ENCODE data around the gene DACH1.

The DACH1 gene

DNA sequence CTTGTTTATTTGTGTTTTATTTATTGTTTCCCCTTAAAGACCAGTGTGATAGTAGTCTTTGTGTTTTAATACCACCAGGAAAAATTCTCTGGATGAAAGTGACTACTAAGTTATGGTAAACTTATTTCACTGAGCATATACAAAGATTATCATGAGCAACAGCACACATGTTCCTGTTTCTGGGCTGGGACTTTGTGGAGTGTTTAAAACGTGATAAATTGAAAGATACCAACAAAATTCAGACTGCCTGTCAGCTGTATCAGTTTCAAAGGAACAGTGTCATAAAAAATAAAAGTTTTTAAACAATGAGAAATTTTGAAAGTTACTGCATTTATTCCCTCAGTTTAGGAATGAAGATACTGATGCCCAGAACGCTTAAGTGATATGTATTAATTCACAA lies 259.4 kb downstream of the DACH1 start:
- Histone ChIP-seq H3K4me3 (ENCODE audit: low read depth, low read length) (no peak overlapping the region), H3K9me3 (no peaks in the 10 kb centered on the region), H3K36me3 (no peaks in the 10 kb centered on the region), H3K27me3 (no peaks in the 10 kb centered on the region), H3K4me1 (peaks cover 25% of the 10 kb centered on the region)
- TF ChIP-seq, protein P1, sequence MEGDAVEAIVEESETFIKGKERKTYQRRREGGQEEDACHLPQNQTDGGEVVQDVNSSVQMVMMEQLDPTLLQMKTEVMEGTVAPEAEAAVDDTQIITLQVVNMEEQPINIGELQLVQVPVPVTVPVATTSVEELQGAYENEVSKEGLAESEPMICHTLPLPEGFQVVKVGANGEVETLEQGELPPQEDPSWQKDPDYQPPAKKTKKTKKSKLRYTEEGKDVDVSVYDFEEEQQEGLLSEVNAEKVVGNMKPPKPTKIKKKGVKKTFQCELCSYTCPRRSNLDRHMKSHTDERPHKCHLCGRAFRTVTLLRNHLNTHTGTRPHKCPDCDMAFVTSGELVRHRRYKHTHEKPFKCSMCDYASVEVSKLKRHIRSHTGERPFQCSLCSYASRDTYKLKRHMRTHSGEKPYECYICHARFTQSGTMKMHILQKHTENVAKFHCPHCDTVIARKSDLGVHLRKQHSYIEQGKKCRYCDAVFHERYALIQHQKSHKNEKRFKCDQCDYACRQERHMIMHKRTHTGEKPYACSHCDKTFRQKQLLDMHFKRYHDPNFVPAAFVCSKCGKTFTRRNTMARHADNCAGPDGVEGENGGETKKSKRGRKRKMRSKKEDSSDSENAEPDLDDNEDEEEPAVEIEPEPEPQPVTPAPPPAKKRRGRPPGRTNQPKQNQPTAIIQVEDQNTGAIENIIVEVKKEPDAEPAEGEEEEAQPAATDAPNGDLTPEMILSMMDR (IDR thresholded peaks at IDR 0.05; ENCODE audit: low read depth, low read length), result no peak
- DNase-seq, result no peak

DNA sequence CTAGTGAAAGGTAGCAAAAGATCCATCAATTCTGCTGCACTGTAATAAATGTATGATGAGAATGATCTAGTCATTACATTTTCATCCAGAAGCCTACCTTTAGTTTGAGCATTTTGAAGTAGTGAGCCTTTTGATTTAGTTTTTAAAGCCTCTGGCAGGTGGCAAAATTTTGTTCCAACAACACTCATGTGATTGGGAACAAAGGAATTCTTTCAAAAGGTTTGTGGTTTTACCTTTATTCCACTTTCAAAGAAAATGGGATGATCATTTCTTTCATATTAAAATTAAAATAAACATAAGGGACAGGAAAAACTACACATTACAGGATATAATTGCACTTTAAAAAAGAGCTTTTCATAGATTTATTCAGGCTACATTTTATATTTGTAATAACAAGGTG lies 260.2 kb downstream of the DACH1 start:
- TF ChIP-seq, protein P1 (IDR thresholded peaks at IDR 0.05; ENCODE audit: low read depth, low read length), result no peak
- H3K4me1 ChIP-seq, result peaks cover 25% of the 10 kb centered on the region
- no peak overlapping the region for H3K4me3 ChIP-seq (ENCODE audit: low read depth, low read length)

DNA sequence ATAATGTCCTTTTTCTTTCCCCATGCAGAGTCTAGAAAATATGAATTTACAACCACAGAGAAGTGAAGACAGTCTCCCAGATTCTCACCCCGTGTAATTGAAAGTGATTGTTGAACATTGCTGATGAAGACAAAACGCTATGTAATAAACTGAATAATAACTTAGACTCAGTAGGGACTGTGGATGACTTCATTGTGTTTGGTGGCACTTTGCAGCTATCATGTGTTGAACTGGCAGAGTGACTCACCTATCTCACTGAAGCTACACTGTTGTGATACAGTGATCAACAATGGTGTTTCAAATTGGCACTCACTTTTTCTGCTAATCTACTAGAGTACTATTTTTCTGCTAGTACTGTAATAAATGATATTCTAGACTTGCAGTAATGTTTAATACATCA lies 261.3 kb downstream of the DACH1 start:
- TF ChIP-seq, protein P1 (IDR thresholded peaks at IDR 0.05; ENCODE audit: low read depth, low read length), result no peak
- DNase-seq, result no peak
- no peaks in the 10 kb centered on the region for H3K36me3 ChIP-seq
- no peaks in the 10 kb centered on the region for H3K9me3 ChIP-seq
- H3K4me3 ChIP-seq (ENCODE audit: low read depth, low read length), result no peak overlapping the region
- H3K27me3 ChIP-seq, result no peaks in the 10 kb centered on the region
- peaks cover 17% of the 10 kb centered on the region for H3K4me1 ChIP-seq

More for the DNA sequence above, 260.2 kb downstream of the DACH1 start:
- Histone ChIP-seq H3K36me3 (no peaks in the 10 kb centered on the region), H3K27me3 (no peaks in the 10 kb centered on the region), H3K9me3 (no peaks in the 10 kb centered on the region)
- DNase-seq, result no peak

DNA sequence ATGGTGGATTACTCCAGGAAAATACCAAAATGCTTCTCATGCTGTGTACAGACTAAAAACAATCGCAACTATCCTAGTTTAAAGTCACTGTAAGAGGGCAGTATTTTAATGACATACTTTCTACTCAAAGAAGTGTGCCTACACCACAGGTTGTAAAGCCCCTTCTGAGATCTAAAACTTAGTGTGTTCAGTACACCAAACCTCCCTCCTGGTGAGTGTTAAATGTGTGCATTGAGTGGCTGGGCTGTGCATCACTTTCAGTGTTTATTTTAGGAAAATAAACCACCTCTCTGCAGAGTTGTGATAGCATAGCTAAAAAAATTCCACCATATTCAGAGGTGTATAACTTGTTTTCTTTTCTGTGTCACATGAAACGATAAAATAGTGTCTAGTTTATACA lies 263.7 kb downstream of the DACH1 start:
- Histone ChIP-seq H3K4me1 (peaks cover 12% of the 10 kb centered on the region), H3K36me3 (no peaks in the 10 kb centered on the region), H3K9me3 (no peaks in the 10 kb centered on the region), H3K4me3 (ENCODE audit: low read depth, low read length) (no peak overlapping the region), H3K27me3 (no peaks in the 10 kb centered on the region)
- DNase-seq, result no peak
- TF ChIP-seq, protein P1 (IDR thresholded peaks at IDR 0.05; ENCODE audit: low read depth, low read length), result no peak

DNA sequence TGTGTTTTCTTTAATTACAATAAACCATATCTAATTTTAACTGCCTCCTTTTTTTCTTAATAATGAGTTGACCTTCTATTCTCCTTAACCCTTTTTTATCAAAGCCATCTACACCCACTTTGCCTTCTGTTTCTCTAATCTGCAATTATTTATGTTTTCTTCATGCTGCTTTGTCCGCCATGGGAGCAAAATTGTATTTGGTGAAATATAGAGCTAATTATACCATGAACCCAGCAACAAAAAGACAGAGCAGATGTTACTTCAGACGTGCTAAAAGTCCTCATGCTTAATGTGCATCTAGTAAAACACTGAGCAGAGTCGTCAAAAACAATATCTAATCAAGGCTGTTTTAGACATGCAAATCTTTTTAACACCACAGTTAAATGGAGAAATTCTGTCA lies 264.7 kb downstream of the DACH1 start:
- peaks cover 8% of the 10 kb centered on the region for H3K4me1 ChIP-seq
- TF ChIP-seq, protein P1 (IDR thresholded peaks at IDR 0.05; ENCODE audit: low read depth, low read length), result no peak
- H3K36me3 ChIP-seq, result no peaks in the 10 kb centered on the region
- no peaks in the 10 kb centered on the region for H3K9me3 ChIP-seq
- no peak overlapping the region; the same call in 1 of the 2 replicates for H3K4me3 ChIP-seq (ENCODE audit: low read depth, low read length)
- H3K27me3 ChIP-seq, result no peaks in the 10 kb centered on the region
- no peak for DNase-seq

DNA sequence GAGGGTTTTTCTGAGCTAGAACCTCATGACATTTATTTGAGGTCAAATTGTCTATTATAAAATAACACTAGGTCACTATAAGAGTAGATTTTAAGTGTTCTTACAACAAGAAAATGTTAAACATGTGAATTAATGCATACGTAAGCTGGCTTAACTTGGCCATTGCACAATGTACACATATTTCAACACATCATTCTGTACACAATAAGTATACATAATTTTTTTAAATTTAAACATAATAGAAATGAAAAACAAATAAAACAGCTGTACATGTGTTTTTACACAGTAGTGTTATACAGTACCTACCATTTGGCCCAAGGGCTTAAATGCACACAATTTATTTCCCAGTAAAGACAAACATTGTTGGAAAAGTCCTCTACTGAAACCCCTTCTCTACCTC lies 269.9 kb downstream of the DACH1 start:
- Histone ChIP-seq H3K36me3 (no peaks in the 10 kb centered on the region), H3K4me3 (ENCODE audit: low read depth, low read length) (no peak overlapping the region), H3K9me3 (no peaks in the 10 kb centered on the region), H3K4me1 (no peaks in the 10 kb centered on the region), H3K27me3 (no peaks in the 10 kb centered on the region)
- TF ChIP-seq, protein P1 (IDR thresholded peaks at IDR 0.05; ENCODE audit: low read depth, low read length), result no peak
- DNase-seq, result no peak
